ENCODE data around the gene SPATA32.

Gene SPATA32

DNA sequence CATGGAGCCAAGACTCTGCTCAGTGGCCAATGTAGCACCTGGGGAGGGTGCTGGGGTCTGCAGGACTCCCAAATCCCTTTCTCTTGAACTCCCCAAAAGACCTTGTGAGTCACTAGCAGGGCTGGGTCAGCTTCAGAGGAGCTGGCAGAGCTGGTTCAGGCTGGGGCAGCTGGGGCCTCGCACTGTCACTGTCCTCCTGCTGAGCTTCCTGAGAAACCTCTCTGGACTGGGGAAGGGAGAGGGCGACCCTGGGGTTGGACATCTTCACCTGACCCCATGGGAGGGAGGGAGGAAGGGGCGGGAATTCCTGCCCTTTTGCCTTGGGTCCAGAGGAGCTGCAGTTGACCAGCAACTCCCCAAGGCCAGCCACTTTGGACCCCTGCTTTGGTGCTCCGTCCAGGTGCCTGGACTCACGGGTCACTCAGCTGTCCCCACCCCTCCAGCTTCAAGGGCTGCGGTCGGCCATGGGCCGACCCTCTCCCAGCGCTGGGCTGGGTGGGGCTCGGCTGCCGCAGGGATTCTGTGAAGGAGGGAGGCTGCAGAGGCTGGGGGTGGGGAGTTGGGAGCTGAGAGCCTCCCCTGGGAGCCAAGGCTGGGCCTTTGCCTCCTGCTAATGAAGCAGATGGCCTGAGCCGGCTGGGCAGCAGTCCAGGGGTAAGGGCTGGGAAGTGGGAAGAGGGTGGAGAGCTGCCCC is 31.0 kb downstream of the SPATA32 start:
- no peak overlapping the region for H3K4me3 ChIP-seq (ENCODE audit: low read depth, low read length)
- DNase-seq (ENCODE audit: low read depth, low spot score) = no peak
- ChIA-PET POLR2A (interaction anchor here (0.7 to 4.0 kb wide), 2 partner anchors 75 to 82 kb away, joined by 3 to 13 read pairs; partner anchors contain the start of gene HEXIM1), CTCF (interaction anchor here (1.1 to 13.7 kb wide), 9 partner anchors 10 to 164 kb away, joined by 3 to 205 read pairs (median 9); partner anchors contain the start of genes ACBD4, FMNL1 and PLCD3)
- TF ChIP-seq, protein P1, sequence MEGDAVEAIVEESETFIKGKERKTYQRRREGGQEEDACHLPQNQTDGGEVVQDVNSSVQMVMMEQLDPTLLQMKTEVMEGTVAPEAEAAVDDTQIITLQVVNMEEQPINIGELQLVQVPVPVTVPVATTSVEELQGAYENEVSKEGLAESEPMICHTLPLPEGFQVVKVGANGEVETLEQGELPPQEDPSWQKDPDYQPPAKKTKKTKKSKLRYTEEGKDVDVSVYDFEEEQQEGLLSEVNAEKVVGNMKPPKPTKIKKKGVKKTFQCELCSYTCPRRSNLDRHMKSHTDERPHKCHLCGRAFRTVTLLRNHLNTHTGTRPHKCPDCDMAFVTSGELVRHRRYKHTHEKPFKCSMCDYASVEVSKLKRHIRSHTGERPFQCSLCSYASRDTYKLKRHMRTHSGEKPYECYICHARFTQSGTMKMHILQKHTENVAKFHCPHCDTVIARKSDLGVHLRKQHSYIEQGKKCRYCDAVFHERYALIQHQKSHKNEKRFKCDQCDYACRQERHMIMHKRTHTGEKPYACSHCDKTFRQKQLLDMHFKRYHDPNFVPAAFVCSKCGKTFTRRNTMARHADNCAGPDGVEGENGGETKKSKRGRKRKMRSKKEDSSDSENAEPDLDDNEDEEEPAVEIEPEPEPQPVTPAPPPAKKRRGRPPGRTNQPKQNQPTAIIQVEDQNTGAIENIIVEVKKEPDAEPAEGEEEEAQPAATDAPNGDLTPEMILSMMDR (IDR thresholded peaks at IDR 0.05; ENCODE audit: insufficient read depth, low read length, missing control alignments) = no peak

DNA sequence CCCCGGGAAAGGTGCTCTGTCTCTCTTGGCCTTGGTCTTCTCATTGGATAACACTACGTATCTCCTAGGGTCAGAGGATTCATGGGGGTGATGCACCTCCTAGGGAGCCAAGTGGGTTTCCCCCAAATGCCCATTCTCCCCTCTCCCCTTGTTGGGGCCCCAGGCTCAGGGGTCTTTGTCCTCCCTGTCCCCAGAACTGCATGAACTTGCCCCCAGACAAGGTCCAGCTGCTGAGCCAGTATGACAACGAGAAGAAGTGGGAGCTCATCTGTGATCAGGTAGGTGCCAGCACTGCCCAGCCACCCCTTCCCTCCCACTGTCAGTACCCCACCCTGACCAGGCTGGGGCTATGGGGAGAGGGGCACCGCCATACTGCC is 31.5 kb downstream of the SPATA32 start:
- ChIA-PET POLR2A (interaction anchor here (4.0 kb wide), 1 partner anchor 82 kb away, joined by 13 read pairs; the partner anchor contains the start of gene HEXIM1), CTCF (interaction anchor here (0.9 to 13.7 kb wide), 9 partner anchors 10 to 165 kb away, joined by 3 to 205 read pairs (median 9); partner anchors contain the start of genes ACBD4, FMNL1 and PLCD3)
- DNase-seq (ENCODE audit: low read depth, low spot score) = no peak
- H3K4me3 ChIP-seq (ENCODE audit: low read depth, low read length) = no peak overlapping the region
- TF ChIP-seq, protein P1 (IDR thresholded peaks at IDR 0.05; ENCODE audit: insufficient read depth, low read length, missing control alignments) = no peak

DNA sequence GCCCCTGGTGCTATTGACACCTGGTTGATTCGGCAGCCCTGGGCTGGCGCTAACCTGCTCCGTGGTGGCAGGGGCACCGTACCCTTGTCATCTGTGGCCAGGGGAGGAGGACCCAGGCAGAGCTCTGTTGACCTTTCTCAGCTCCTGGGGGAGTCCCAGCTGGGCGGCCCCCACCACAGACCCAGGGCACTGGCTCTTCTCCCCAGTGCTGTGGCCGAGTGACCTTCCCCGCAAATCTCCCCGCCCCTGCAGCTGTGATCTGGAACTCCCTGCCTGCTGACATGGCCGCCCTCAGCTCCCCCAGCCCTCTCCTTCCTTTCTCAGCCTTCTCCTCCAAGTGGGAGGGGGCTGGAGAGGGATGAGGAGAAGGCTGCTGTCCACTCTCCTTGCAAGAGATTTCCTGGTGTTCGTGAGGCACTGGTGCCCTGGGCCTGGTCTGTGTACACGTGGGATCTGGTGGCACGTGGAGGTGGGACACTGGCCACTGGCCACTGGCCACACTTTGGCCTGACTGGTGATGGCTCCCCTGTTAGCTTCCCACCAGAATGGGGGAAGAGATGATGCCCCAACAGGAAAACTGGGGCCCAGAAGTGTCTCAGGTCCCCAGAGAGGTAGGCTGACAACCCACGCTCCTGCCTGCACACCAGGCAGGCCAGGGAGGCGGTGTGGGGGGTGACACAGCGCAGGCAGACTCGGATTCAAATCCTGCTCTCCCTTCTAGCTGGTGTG is 32.0 kb downstream of the SPATA32 start:
- ChIA-PET CTCF (interaction anchor here (0.9 to 13.7 kb wide), 15 partner anchors 8 to 199 kb away, joined by 3 to 205 read pairs (median 7); partner anchors contain the start of genes ACBD4, FMNL1 and PLCD3), POLR2A (interaction anchor here (4.0 kb wide), 1 partner anchor 81 kb away, joined by 13 read pairs; the partner anchor contains the start of gene HEXIM1)
- DNase-seq (ENCODE audit: low read depth, low spot score) = no peak
- H3K4me3 ChIP-seq (ENCODE audit: low read depth, low read length) = no peak overlapping the region
- TF ChIP-seq, protein P1 (IDR thresholded peaks at IDR 0.05; ENCODE audit: insufficient read depth, low read length, missing control alignments) = no peak

DNA sequence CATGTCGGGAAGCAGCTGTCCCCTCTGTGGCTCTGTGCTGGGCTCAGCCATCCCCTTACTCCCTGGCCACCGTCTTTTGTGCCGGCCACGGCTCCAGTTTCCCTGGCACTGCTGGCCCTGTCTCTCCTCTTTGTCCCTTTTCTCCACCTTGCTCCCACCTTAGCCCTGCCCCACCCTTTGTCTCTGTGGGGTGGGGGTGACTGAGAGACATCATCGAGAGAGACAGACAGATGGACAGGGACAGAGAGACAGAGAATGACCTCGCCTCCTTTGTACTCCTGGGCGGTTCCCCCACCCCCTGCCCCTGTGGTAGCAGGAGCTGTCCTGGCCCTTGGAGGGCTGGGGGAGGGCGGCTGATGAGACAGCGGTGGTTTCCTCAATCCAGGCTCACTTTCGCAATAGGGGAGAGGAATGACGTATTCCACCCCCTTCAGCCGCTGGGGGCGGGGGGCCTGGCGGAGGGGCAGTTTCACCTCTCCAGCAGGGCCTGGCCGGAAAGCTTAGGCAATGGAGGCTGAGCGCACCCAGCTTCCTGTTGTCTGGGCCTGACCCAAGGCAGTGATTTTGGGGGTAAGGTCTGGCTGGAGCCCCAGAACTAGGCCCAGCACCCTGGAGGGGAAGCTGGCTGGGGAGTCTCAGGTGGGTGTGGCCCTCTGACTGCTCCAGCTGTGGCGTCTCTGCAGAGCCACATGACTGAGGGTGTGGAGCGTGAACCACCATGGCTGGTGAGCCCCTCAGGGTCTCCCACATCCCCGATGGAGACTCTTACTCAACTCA is 32.9 kb downstream of the SPATA32 start:
- peak; percentile 54 for DNase-seq (ENCODE audit: low read depth, low spot score)
- ChIA-PET CTCF (interaction anchor here (1.0 to 13.7 kb wide), 14 partner anchors 7 to 200 kb away, joined by 3 to 205 read pairs (median 6); partner anchors contain the start of genes ACBD4, FMNL1 and PLCD3), POLR2A (interaction anchor here (4.0 kb wide), 1 partner anchor 80 kb away, joined by 13 read pairs; the partner anchor contains the start of gene HEXIM1)
- H3K4me3 ChIP-seq (ENCODE audit: low read depth, low read length) = no peak overlapping the region
- TF ChIP-seq, protein P1 (IDR thresholded peaks at IDR 0.05; ENCODE audit: insufficient read depth, low read length, missing control alignments) = no peak

DNA sequence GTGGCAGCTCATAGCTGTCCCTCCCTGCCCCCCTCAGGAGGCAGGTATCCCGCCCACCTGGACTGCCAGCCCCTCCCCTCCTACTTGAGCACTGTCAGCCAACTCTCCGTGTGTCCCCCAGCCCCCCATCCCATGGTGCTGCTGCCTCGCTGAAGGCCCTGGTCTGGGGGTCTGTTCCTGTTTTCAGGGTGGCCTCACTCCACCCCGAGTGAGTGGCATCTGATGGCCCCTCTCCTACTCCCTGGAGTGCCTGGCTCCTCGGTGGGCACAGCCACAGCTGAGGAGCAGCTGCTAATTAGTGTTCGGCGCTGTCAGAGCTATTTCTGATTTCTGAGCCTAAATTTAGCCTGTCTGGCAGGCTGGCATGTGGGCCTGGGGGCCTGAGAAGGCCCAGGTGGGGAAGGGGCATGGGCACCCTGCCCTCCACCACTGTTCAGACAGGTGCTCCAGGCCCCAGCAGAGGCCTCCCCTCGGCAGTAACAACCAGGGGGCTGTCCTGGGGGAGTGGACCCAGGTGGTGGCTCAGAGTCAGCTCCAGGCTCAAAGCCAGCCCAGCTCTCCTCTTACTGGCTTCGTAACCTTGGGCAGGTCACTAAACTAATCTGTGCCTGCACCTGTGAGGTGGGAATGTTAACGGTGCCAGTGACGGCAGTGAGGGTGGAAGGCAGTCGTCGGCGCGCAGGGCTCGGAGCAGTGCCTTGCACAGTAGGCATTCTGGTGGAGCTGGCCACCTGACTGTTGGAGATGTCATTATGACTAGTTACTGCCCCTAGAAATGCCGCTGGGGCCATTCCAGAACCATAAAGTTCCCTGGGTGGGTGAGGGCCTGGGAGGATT is 33.8 kb downstream of the SPATA32 start:
- TF ChIP-seq, protein P1 (IDR thresholded peaks at IDR 0.05; ENCODE audit: insufficient read depth, low read length, missing control alignments) = no peak
- ChIA-PET POLR2A (interaction anchor here (4.0 kb wide), 1 partner anchor 79 kb away, joined by 13 read pairs; the partner anchor contains the start of gene HEXIM1), CTCF (interaction anchor here (0.6 to 13.7 kb wide), 12 partner anchors 8 to 200 kb away, joined by 3 to 205 read pairs (median 4); partner anchors contain the start of genes ACBD4, FMNL1 and PLCD3)
- H3K4me3 ChIP-seq (ENCODE audit: low read depth, low read length) = no peak overlapping the region
- no peak for DNase-seq (ENCODE audit: low read depth, low spot score)
